ENCODE measurements around the gene MYRIP.

GRCh38 chr3:40130721-40131120, 321.3 kb downstream of the MYRIP start:
- no peak for TF ChIP-seq POLR2A (IDR thresholded peaks at IDR 0.05; ENCODE audit: low read depth, low read length)
- no peak for TF ChIP-seq TAF1 (IDR thresholded peaks at IDR 0.05; ENCODE audit: borderline replicate concordance, low read depth, low read length)
- no peak for TF ChIP-seq POLR2AphosphoS5 (IDR thresholded peaks at IDR 0.05; ENCODE audit: low read depth, low read length)

Measured in GM12892 (cell line).